Measurements from ENCODE around the gene RNF123. TPM values are rescaled to one million over a fixed set of nuclear protein-coding genes. Genes with fewer than 3 reads are reported as not detected.

Gene RNF123
- polyA plus RNA-seq, 1 of the 3 experiments (the other 2 are of a cell fraction) = 48.1 TPM

GRCh38 chr3:49769926-49770325 is 80.6 kb downstream of the RNF123 start:
- Histone ChIP-seq H4K20me1 (ENCODE audit: insufficient read depth) (peaks cover 60% of the 10 kb centered on the region), H3F3A (replicated peaks; ENCODE audit: insufficient read depth) (peaks cover 19% of the 10 kb centered on the region), H3K9me3 (no peaks in the 10 kb centered on the region), H3K4me1 (ENCODE audit: control insufficient read depth in 1 of 2, insufficient read depth in 2 of 2, low read depth in 1 of 2, low read length in 1 of 2) (no peaks in the 10 kb centered on the region), H3K4me2 (no peak overlapping the region), H3K9ac (no peak overlapping the region), H3K36me3 (replicated peaks in 1 of 2; ENCODE audit: control insufficient read depth in 1 of 2, insufficient read depth in 2 of 2, low read length in 1 of 2) (peaks cover 0 to 7% of the 10 kb centered on the region in 2 experiments), H3K79me2 (ENCODE audit: insufficient read depth) (peaks cover 97% of the 10 kb centered on the region), H2AFZ (ENCODE audit: low read depth) (no peak overlapping the region), H3K27me3 (ENCODE audit: insufficient read depth) (no peaks in the 10 kb centered on the region), H3K4me3 (ENCODE audit: low read depth in 2 of 2, low read length in 1 of 2) (no peak overlapping the region), H3K27ac (ENCODE audit: low read depth in 2 of 2, low read length in 1 of 2) (peak overlapping the region in 1 of 2 experiments; percentile 22; a peak in 1 of 4 replicates), H3K9me2 (no peaks in the 10 kb centered on the region)
- TF ChIP-seq JUND (IDR thresholded peaks at IDR 0.05) (no peak), RXRA (IDR thresholded peaks at IDR 0.05; ENCODE audit: borderline replicate concordance, low read depth) (no peak), GATA2 (CRISPR knock-in tag; IDR thresholded peaks at IDR 0.05) (no peak), TCF12 (IDR thresholded peaks at IDR 0.05) (no peak)
- TF ChIP-seq, protein P1, sequence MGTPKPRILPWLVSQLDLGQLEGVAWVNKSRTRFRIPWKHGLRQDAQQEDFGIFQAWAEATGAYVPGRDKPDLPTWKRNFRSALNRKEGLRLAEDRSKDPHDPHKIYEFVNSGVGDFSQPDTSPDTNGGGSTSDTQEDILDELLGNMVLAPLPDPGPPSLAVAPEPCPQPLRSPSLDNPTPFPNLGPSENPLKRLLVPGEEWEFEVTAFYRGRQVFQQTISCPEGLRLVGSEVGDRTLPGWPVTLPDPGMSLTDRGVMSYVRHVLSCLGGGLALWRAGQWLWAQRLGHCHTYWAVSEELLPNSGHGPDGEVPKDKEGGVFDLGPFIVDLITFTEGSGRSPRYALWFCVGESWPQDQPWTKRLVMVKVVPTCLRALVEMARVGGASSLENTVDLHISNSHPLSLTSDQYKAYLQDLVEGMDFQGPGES (IDR thresholded peaks at IDR 0.05; ENCODE audit: low read depth, low read length) = no peak
- CTCF ChIA-PET = interaction anchor here (1.2 to 1.5 kb wide), 2 partner anchors 14 to 33 kb away, joined by 5 to 6 read pairs; partner anchors contain the start of gene INKA1
- POLR2A ChIA-PET = no interaction called here
- no peak for DNase-seq

Small RNAs within 50 kb of the gene (small RNA-seq; reads per million reads assigned to genes)
- gene AMIGO3 (0 reads per million in 7 experiments), gene COX6CP14 (0 reads per million in 7 experiments)

Other genes with a start within 250 kb of the RNF123 start
- 50.2 and 54.4 TPM in 2 replicates for gene DAG1, start 219.3 kb upstream of the RNF123 start, polyA plus RNA-seq (2012; rRNA removed)
- gene BSN, start 135.1 kb upstream of the RNF123 start, polyA plus RNA-seq (2012; rRNA removed) = 0.07 and 0.08 TPM in 2 replicates
- gene APEH, start 15.2 kb upstream of the RNF123 start, polyA plus RNA-seq (2012; rRNA removed) = 112 and 122 TPM in 2 replicates
- 35.1 and 46.3 TPM in 2 replicates for gene MST1, start 83 bp upstream of the RNF123 start, polyA plus RNA-seq (2012; rRNA removed)
- 1.1 and 1.2 TPM in 2 replicates for gene AMIGO3, start 30.1 kb downstream of the RNF123 start, polyA plus RNA-seq (2012; rRNA removed)
- 25.1 and 28.3 TPM in 2 replicates for gene GMPPB, start 34.4 kb downstream of the RNF123 start, polyA plus RNA-seq (2012; rRNA removed)
- gene IP6K1, start 97.0 kb downstream of the RNF123 start, polyA plus RNA-seq (2012; rRNA removed) = 17.0 and 23.3 TPM in 2 replicates
- 0.07 and 0.13 TPM in 2 replicates for gene CDHR4, start 110.3 kb downstream of the RNF123 start, polyA plus RNA-seq (2012; rRNA removed)
- gene INKA1, start 113.7 kb downstream of the RNF123 start, polyA plus RNA-seq (2012; rRNA removed) = 2.6 and 3.4 TPM in 2 replicates
- 22.6 and 25.8 TPM in 2 replicates for gene UBA7, start 124.4 kb downstream of the RNF123 start, polyA plus RNA-seq (2012; rRNA removed)
- 8.1 and 12.8 TPM in 2 replicates for gene TRAIP, start 167.0 kb downstream of the RNF123 start, polyA plus RNA-seq (2012; rRNA removed)
- 0.53 and 1.7 TPM in 2 replicates for gene CAMKV, start 180.3 kb downstream of the RNF123 start, polyA plus RNA-seq (2012; rRNA removed)
- gene MST1R, start 214.3 kb downstream of the RNF123 start, polyA plus RNA-seq (2012; rRNA removed) = 0.23 and 0.36 TPM in 2 replicates
- 10.9 and 12.0 TPM in 2 replicates for gene MON1A, start 240.3 kb downstream of the RNF123 start, polyA plus RNA-seq (2012; rRNA removed)

Measured in SK-N-SH (cell line).